ENCODE data around the gene SLC22A6.
"Not testable (repeated sequence)": the region's sequence is repeated elsewhere in the genome, so short reads cannot be mapped to it uniquely, and the experiment has no call there.

SLC22A6 gene

DNA sequence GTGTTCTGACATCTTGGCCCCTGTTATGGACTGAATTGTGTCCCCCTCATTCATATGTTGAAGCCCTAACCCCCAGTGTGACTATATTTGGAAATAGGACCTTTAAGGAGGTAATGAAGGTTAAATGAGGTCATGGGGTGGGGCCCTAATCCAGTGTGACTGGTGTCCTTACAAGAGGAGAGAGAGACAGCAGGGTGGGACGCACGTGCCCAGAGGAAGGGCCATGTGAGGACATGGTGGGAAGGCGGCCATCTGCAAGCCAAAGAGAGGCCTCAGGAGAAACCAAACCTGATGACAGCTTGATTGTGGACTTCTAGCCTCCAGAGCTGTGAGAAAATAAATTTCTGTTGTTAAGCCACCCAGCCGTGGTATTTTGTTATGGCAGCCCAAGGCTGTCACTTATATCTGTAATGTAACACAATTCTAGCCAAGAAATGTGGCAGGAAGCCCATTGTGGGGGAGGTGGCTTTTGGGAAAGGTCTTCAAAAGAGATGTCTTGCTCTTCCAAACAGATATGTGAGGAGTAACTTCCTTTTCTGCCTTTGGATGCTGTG lies 23.7 kb downstream of the SLC22A6 start:
- no peak for TF ChIP-seq CTCF (conservative IDR thresholded peaks at IDR 0.05)
- H3K27ac ChIP-seq = no peak overlapping the region

DNA sequence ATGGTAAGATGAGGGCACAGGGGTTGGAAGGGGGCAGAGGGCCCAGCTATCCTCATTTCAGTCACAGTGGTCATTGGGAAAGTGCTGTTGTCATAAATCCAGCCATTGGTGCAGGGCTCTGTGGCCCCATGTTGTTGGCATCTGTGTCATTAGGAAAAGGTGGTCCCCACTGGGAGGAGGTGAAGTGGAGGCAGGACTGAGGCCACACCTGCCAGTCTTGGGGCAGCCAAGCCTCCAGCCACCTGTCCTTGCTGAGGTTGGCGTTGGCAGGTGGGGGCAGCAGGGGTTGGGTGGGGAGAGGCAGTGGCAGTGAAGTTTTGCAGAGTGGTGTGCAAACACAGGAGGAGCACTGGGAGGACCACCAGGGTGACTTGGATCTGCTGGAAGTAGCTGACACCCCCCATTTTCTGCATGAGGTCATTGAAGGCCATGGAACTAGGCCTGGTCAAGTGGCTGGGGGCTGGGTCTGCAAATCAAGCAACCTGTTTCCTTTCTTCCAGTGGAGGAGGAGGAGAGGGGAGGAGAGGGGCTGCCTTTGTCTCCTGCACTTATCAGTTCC lies 25.3 kb downstream of the SLC22A6 start:
- H3K27ac ChIP-seq = peak overlapping the region; percentile 40
- TF ChIP-seq CTCF (conservative IDR thresholded peaks at IDR 0.05) = no peak

GRCh38 chr11:62958547-62959421 lies 26.0 kb downstream of the SLC22A6 start:
- no peak for TF ChIP-seq CTCF (conservative IDR thresholded peaks at IDR 0.05)

DNA sequence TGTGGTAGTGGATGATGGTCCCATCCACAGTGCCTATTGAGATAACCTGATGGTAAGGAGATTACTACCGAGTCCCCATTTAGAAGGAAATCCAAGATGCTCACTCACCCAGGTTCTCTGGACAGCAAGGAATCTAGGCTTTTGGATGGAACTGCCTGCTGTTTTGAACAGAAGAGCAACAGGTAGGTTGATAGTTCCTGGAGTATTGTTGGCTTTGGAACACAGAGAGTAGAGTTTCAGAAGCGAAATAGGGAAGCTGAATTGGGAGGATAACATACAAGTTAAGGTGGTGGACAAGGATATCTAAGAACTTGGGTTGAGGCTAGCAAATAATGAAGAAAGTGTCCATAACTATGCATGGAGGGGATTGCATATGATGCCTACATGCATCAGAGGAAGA lies 27.6 kb downstream of the SLC22A6 start:
- no peak for TF ChIP-seq CTCF (conservative IDR thresholded peaks at IDR 0.05)
- no peak overlapping the region for H3K27ac ChIP-seq

More at GRCh38 chr11:62958547-62959421, 26.0 kb downstream of the SLC22A6 start:
- peak overlapping the region; percentile 40 for H3K27ac ChIP-seq

DNA sequence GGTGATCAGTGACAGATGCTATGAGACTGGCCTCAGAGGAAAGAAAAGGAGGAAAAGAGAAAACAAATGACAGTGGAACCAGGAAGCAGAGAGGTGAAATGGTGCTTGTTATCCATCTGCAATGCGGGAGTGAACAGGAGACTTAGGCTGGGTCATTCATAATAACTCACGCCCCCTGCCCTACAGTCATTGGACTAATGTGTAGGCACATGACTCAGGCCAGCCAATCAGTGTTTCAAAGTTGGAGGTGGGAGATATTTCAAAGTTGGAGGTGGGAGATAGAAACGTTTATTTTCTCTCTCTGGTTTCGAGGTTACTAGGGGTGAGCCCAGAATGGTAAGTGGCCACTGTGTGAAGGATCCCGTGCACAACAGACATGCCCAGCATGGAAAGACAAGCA lies 30.3 kb downstream of the SLC22A6 start:
- no peak overlapping the region for H3K27ac ChIP-seq
- no peak for TF ChIP-seq CTCF (conservative IDR thresholded peaks at IDR 0.05)

DNA sequence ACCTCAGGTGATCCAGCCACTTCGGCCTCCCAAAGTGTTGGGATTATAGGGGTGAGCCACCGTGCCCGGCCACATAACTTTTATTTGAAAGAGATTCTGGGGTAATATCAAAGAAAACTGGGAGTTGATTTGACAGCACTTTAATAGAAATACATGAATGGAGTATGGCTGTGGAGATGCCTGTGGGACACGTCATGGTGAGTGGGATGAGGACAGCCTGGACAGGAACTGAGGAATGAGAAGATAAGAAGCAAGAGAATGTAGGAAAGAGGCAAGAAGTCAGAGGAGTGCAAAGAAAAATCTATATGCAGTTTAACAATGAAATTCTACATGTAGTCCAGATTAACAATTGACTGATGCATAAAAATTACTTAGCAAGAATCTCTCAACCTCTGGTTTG lies 31.0 kb downstream of the SLC22A6 start:
- TF ChIP-seq CTCF (conservative IDR thresholded peaks at IDR 0.05) = no peak
- H3K27ac ChIP-seq = no peak overlapping the region

DNA sequence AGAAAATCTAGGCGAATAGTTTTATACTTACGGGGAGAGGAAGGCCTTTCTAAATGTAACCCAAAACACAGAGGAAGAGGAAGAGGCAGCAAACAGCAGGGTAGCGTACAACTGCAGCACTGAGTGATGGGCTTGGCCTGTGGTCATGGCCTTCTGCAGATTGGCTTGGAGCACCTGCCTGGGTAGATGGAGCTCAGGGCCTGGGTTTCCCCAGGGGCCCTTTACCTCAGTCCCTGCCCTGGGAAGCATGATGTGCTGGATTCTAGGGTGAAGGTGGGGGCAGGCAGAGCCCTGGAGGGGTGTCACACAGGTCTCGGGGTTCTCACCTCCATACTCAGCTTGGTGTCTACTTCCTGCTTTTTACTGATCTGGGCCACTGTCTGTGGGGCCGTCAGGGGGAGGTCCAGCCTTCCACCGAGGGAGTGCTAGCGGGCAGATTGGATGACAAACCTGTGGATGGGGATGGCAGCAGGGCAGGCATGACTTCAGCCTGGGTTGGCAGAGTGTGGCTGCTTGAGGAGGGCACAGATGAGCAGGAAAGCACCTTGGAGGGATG lies 35.9 kb downstream of the SLC22A6 start:
- TF ChIP-seq CTCF (conservative IDR thresholded peaks at IDR 0.05) = no peak
- H3K27ac ChIP-seq = no peak overlapping the region

GRCh38 chr11:62945538-62945937 lies 39.2 kb downstream of the SLC22A6 start:
- H3K27ac ChIP-seq = not testable (repeated sequence)

DNA sequence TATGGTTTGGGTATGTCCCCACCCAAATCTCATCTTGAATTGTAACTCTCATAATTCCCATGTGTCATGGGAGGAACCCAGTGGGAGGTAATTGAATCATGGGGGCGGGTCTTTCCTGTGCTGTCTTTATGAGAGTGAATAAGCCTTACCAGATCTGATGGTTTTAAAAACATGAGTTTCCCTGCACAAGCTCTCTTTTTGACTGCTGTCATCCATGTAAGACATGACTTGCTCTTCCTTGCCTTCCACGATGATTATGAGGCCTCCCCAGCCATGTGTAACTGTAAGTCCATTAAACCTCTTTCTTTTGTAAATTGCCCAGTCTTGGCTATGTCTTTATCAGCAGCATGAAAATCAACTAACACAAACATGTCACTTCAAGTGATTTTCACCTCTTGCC lies 47.2 kb downstream of the SLC22A6 start:
- not testable (repeated sequence) for H3K27ac ChIP-seq
